Measurements from ENCODE around the gene KCNN1. TPM values are rescaled to one million over a fixed set of nuclear protein-coding genes. Genes with fewer than 3 reads are reported as not detected.

KCNN1 gene
- total RNA-seq, 3 donors from 2014 or later = 0.33 to 0.59 TPM; not detected in 1

- H3K27ac ChIP-seq = no peak overlapping the region
- H3K4me3 ChIP-seq = no peak overlapping the region
- no peaks in the 10 kb centered on the region for H3K36me3 ChIP-seq
- intact Hi-C loops (cut with DNase I; ENCODE audit: low total_unique reads) = no loop called here
- TF ChIP-seq POLR2A (IDR thresholded peaks at IDR 0.05) = no peak
- no peak for TF ChIP-seq CTCF (IDR thresholded peaks at IDR 0.05)
- TF ChIP-seq POLR2AphosphoS5 (IDR thresholded peaks at IDR 0.05) = no peak
- no peaks in the 10 kb centered on the region for H3K27me3 ChIP-seq
- no peaks in the 10 kb centered on the region for H3K4me1 ChIP-seq
- H3K9me3 ChIP-seq = no peaks in the 10 kb centered on the region
- no peak for DNase-seq (ENCODE audit: low spot score in 2 of 2)
Observed at GRCh38 chr19:17988161-17988560, 21.3 kb downstream of the KCNN1 start.

GRCh38 chr19:17989425-17990094 lies 22.7 kb downstream of the KCNN1 start:
- intact Hi-C loops (cut with DNase I; ENCODE audit: low total_unique reads) = no loop called here
- DNase-seq (ENCODE audit: low spot score in 2 of 2) = no peak

GRCh38 chr19:17993076-17993813 lies 26.3 kb downstream of the KCNN1 start:
- TF ChIP-seq CTCF (IDR thresholded peaks at IDR 0.05) = no peak
- TF ChIP-seq POLR2A (IDR thresholded peaks at IDR 0.05) = no peak
- intact Hi-C loops (cut with DNase I; ENCODE audit: low total_unique reads) = no loop called here

More at GRCh38 chr19:17989425-17990094, 22.7 kb downstream of the KCNN1 start:
- Histone ChIP-seq H3K27me3 (no peaks in the 10 kb centered on the region), H3K9me3 (no peaks in the 10 kb centered on the region), H3K4me3 (no peak overlapping the region), H3K4me1 (no peaks in the 10 kb centered on the region), H3K36me3 (no peaks in the 10 kb centered on the region), H3K27ac (no peak overlapping the region)
- TF ChIP-seq POLR2AphosphoS5 (IDR thresholded peaks at IDR 0.05) = no peak
- no peak for TF ChIP-seq CTCF (IDR thresholded peaks at IDR 0.05)
- no peak for TF ChIP-seq POLR2A (IDR thresholded peaks at IDR 0.05)

GRCh38 chr19:17996826-17997316 lies 30.0 kb downstream of the KCNN1 start:
- Histone ChIP-seq H3K9me3 (no peaks in the 10 kb centered on the region), H3K27me3 (no peaks in the 10 kb centered on the region), H3K27ac (no peak overlapping the region), H3K4me3 (no peak overlapping the region), H3K36me3 (no peaks in the 10 kb centered on the region), H3K4me1 (no peaks in the 10 kb centered on the region)
- intact Hi-C loops (cut with DNase I; ENCODE audit: low total_unique reads) = loop anchor here (5.0 kb wide), 1 partner anchor 45 kb away; no protein-coding TSS in a partner anchor
- TF ChIP-seq POLR2AphosphoS5 (IDR thresholded peaks at IDR 0.05) (peak in 1 of 3 donors; percentile 27), CTCF (IDR thresholded peaks at IDR 0.05) (peak; percentile 92 to 98 (median 98)), POLR2A (IDR thresholded peaks at IDR 0.05) (no peak)
- DNase-seq (ENCODE audit: low spot score in 2 of 2) = peak; percentile 80 to 89

More at GRCh38 chr19:17993076-17993813, 26.3 kb downstream of the KCNN1 start:
- Histone ChIP-seq H3K4me1 (no peaks in the 10 kb centered on the region), H3K9me3 (no peaks in the 10 kb centered on the region), H3K27me3 (no peaks in the 10 kb centered on the region), H3K4me3 (no peak overlapping the region), H3K27ac (no peak overlapping the region), H3K36me3 (no peaks in the 10 kb centered on the region)
- DNase-seq (ENCODE audit: low spot score in 2 of 2) = no peak

Measured in breast epithelium (tissue), 4 donors.